Natural killer cell (primary cell): Measurements from ENCODE around the gene SORBS2. TPM values are rescaled to one million over a fixed set of nuclear protein-coding genes. Genes with fewer than 3 reads are reported as not detected.

Source experiments
- ATAC-seq, 3 donors: fragments of 150-1000 bp in 2 of 3; fragments of 200-7000 bp in 1 of 3; cut with Tn5 transposase; 1 replicate in 1 of 3; 2 replicates in 2 of 3; pipeline ENCODE4 v1.10.0; 2021; ENCODE audit warnings: mild to moderate bottlenecking in 2 of 3, moderate library complexity in 2 of 3
- DNase-seq, 2 donors: peaks; one replicate each; pipeline versions ENCODE4 v3.0.0 to v3.0.0-alpha.2; 2013 to 2021; ENCODE audit warnings: mixed read lengths in 1 of 2
- H3K27ac ChIP-seq: one replicate; pipeline ENCODE4 v1.5.1; 2013; ENCODE audit warnings: mild to moderate bottlenecking, low read length
- H3K27me3 ChIP-seq: one replicate; pipeline ENCODE4 v1.6.1; 2013; ENCODE audit warnings: low read length; ENCODE audit not compliant: control insufficient read depth, insufficient read depth
- H3K36me3 ChIP-seq: one replicate; pipeline ENCODE4 v1.6.1; 2013; ENCODE audit warnings: low read length; ENCODE audit not compliant: control insufficient read depth, insufficient read depth
- H3K4me1 ChIP-seq: one replicate; pipeline ENCODE4 v1.6.1; 2013; ENCODE audit warnings: low read length; ENCODE audit not compliant: control insufficient read depth, insufficient read depth
- H3K4me3 ChIP-seq: one replicate; pipeline ENCODE4 v1.5.1; 2013; ENCODE audit warnings: low read length
- H3K9me3 ChIP-seq: one replicate; pipeline ENCODE4 v1.6.1; 2013; ENCODE audit warnings: low read length; ENCODE audit not compliant: control insufficient read depth, insufficient read depth
- H3K27ac Mint-ChIP-seq, 2 donors: one replicate each; pipeline ENCODE4 v1.8.0; 2022; ENCODE audit warnings: mild to moderate bottlenecking in 2 of 2, mixed read lengths in 2 of 2, moderate library complexity in 1 of 2
- H3K27me3 Mint-ChIP-seq, 2 donors: one replicate each; pipeline ENCODE4 v1.8.0; 2022; ENCODE audit warnings: low read depth in 2 of 2, mixed read lengths in 2 of 2
- H3K36me3 Mint-ChIP-seq: one replicate; pipeline ENCODE4 v1.8.0; 2022; ENCODE audit warnings: mixed read lengths
- H3K4me1 Mint-ChIP-seq, 2 donors: one replicate each; pipeline ENCODE4 v1.8.0; 2022; ENCODE audit warnings: mixed read lengths in 2 of 2
- H3K4me3 Mint-ChIP-seq: one replicate; pipeline ENCODE4 v1.8.0; 2022; ENCODE audit warnings: mild to moderate bottlenecking, moderate library complexity, mixed read lengths
- H3K9me3 Mint-ChIP-seq, 2 donors: one replicate each; pipeline ENCODE4 v1.8.0; 2022; ENCODE audit warnings: mixed read lengths in 2 of 2
- WGBS: methylation state at CpG from one replicate; pipeline ENCODE4 v1.1.7; 2013; ENCODE audit warnings: missing lambda C conversion rate; ENCODE audit not compliant: insufficient coverage; 5-methylcytosine and 5-hydroxymethylcytosine counted together
- intact Hi-C: fragments of 100-400 bp; cut with micrococcal nuclease; formaldehyde crosslinking; loops from one replicate; pipeline ENCODE4 v1.14.2; 2022
- total RNA-seq, 4 donors: library from RNA; stranded (reverse); fragments of 120-200 nt in 1 of 4; gene quantifications; one replicate each; pipeline versions ENCODE4 v1.2.3 to v1.2.4, GENCODE V29; 2013 to 2022
- TF ChIP-seq, protein P1 (sequence below): fragments of 200-600 bp; IDR thresholded peaks from one replicate; pipeline ENCODE4 v1.8.0; 2022; ENCODE audit warnings: antibody characterized with exemption

The SORBS2 gene
- total RNA-seq, 3 donors from 2014 or later (not counting 1 experiment from before 2014, with no cell fraction given): 10.2 to 15.6 (median 13.5) TPM

DNA sequence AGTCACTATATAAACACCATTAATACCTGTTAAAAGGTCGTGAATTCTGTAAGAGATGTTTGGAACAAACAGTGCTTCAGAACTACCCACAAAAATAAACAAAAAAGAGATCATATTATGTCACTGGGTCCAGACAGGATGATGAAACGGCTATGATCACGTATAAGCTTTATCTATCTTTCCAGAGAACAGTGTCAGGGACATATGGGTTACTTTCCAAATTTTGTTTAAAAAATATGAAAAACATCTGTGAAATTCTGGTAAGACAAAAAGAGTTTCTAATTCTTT is 90.0 kb downstream of the SORBS2 start:
- Mint-ChIP-seq H3K4me1 (peaks cover 5 to 6% of the 10 kb centered on the region in 2 donors), H3K36me3 (no peaks in the 10 kb centered on the region), H3K27me3 (peaks cover 6 to 10% of the 10 kb centered on the region in 2 donors), H3K27ac (no peak overlapping the region), H3K9me3 (no peaks in the 10 kb centered on the region), H3K4me3 (no peak overlapping the region)
- intact Hi-C loops: no loop called here
- ATAC-seq (no peak), DNase-seq (no peak)
- 72% methylated on average over 2 of the region's 3 CpGs for WGBS
- Histone ChIP-seq H3K4me3 (no peak overlapping the region), H3K36me3 (no peaks in the 10 kb centered on the region), H3K27me3 (no peaks in the 10 kb centered on the region), H3K9me3 (no peaks in the 10 kb centered on the region), H3K4me1 (peaks cover 2% of the 10 kb centered on the region), H3K27ac (no peak overlapping the region)
- TF ChIP-seq, protein P1, sequence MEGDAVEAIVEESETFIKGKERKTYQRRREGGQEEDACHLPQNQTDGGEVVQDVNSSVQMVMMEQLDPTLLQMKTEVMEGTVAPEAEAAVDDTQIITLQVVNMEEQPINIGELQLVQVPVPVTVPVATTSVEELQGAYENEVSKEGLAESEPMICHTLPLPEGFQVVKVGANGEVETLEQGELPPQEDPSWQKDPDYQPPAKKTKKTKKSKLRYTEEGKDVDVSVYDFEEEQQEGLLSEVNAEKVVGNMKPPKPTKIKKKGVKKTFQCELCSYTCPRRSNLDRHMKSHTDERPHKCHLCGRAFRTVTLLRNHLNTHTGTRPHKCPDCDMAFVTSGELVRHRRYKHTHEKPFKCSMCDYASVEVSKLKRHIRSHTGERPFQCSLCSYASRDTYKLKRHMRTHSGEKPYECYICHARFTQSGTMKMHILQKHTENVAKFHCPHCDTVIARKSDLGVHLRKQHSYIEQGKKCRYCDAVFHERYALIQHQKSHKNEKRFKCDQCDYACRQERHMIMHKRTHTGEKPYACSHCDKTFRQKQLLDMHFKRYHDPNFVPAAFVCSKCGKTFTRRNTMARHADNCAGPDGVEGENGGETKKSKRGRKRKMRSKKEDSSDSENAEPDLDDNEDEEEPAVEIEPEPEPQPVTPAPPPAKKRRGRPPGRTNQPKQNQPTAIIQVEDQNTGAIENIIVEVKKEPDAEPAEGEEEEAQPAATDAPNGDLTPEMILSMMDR: no peak

GRCh38 chr4:185721190-185722028 is 90.6 kb downstream of the SORBS2 start:
- TF ChIP-seq, protein P1: no peak
- no peak for ATAC-seq
- H3K27me3 ChIP-seq: no peaks in the 10 kb centered on the region
- peaks cover 2% of the 10 kb centered on the region for H3K4me1 ChIP-seq
- H3K36me3 ChIP-seq: no peaks in the 10 kb centered on the region
- H3K27me3 Mint-ChIP-seq: peaks cover 10 to 12% of the 10 kb centered on the region in 2 donors
- H3K9me3 Mint-ChIP-seq: no peaks in the 10 kb centered on the region
- H3K27ac Mint-ChIP-seq: no peak overlapping the region
- H3K4me1 Mint-ChIP-seq: peaks cover 5 to 11% of the 10 kb centered on the region in 2 donors
- H3K4me3 Mint-ChIP-seq: no peak overlapping the region
- WGBS: 81% methylated on average over 11 of the region's 12 CpGs
- no peak overlapping the region for H3K4me3 ChIP-seq
- no peak for DNase-seq
- no peaks in the 10 kb centered on the region for H3K36me3 Mint-ChIP-seq
- no peak overlapping the region for H3K27ac ChIP-seq
- intact Hi-C loops: no loop called here
- H3K9me3 ChIP-seq: no peaks in the 10 kb centered on the region

DNA sequence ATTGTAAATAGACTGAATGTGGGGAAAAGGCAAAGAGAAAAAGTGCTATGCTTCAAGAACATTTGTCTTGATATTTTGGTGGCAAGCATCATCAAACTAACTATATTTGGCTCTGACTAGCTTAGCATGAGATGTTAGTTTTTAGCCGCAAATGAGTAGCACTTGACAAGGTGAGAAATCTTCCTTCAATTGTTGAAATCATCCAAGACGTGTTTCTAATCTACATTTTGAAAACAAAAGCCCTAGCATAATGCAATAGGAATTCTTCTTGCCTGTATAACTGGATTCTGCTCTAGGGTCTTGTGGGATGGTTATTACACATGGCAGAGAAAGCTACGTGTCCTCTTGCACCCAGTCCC is 92.5 kb downstream of the SORBS2 start:
- H3K9me3 ChIP-seq: no peaks in the 10 kb centered on the region
- H3K36me3 ChIP-seq: no peaks in the 10 kb centered on the region
- H3K4me1 ChIP-seq: peaks cover 2% of the 10 kb centered on the region
- Mint-ChIP-seq H3K4me3 (no peak overlapping the region), H3K4me1 (peaks cover 5 to 11% of the 10 kb centered on the region in 2 donors), H3K27ac (no peak overlapping the region), H3K27me3 (peaks cover 4 to 14% of the 10 kb centered on the region in 2 donors), H3K36me3 (no peaks in the 10 kb centered on the region), H3K9me3 (no peaks in the 10 kb centered on the region)
- DNase-seq (no peak), ATAC-seq (no peak)
- no peaks in the 10 kb centered on the region for H3K27me3 ChIP-seq
- H3K4me3 ChIP-seq: no peak overlapping the region
- TF ChIP-seq, protein P1: no peak
- no peak overlapping the region for H3K27ac ChIP-seq
- intact Hi-C loops: no loop called here
- WGBS: 88% methylated on average over 2 of the region's 3 CpGs
